ENCODE results near the gene TUB. TPM values are rescaled to one million over a fixed set of nuclear protein-coding genes. Genes with fewer than 3 reads are reported as not detected.

The TUB gene
- total and polyA plus RNA-seq, 2 of the 13 experiments (the other 11 are each of a cell fraction or from before 2014, with no cell fraction given), result 4.3 to 5.6 TPM

GRCh38 chr11:8109675-8110074, 28.7 kb downstream of the TUB start:
- no peak for DNase-seq (ENCODE audit: low spot score)
- TF ChIP-seq FOXO4 (CRISPR knock-in tag; conservative IDR thresholded peaks at IDR 0.05) (no peak), XBP1 (CRISPR knock-in tag; IDR thresholded peaks at IDR 0.05) (no peak), EED (CRISPR knock-in tag; IDR thresholded peaks at IDR 0.05) (no peak), KLF13 (CRISPR knock-in tag; IDR thresholded peaks at IDR 0.05) (no peak), NR2C2 (CRISPR knock-in tag; IDR thresholded peaks at IDR 0.05; ENCODE audit: borderline replicate concordance) (no peak), DNMT1 (CRISPR knock-in tag; IDR thresholded peaks at IDR 0.05) (no peak), CREM (IDR thresholded peaks at IDR 0.05) (no peak), CREM (CRISPR knock-in tag; IDR thresholded peaks at IDR 0.05) (no peak), ARNT2 (CRISPR knock-in tag; IDR thresholded peaks at IDR 0.05; ENCODE audit: low read depth) (no peak), ZNF776 (CRISPR knock-in tag; IDR thresholded peaks at IDR 0.05) (no peak), ZNF503 (CRISPR knock-in tag; IDR thresholded peaks at IDR 0.05) (no peak)
- TF ChIP-seq, protein P1, sequence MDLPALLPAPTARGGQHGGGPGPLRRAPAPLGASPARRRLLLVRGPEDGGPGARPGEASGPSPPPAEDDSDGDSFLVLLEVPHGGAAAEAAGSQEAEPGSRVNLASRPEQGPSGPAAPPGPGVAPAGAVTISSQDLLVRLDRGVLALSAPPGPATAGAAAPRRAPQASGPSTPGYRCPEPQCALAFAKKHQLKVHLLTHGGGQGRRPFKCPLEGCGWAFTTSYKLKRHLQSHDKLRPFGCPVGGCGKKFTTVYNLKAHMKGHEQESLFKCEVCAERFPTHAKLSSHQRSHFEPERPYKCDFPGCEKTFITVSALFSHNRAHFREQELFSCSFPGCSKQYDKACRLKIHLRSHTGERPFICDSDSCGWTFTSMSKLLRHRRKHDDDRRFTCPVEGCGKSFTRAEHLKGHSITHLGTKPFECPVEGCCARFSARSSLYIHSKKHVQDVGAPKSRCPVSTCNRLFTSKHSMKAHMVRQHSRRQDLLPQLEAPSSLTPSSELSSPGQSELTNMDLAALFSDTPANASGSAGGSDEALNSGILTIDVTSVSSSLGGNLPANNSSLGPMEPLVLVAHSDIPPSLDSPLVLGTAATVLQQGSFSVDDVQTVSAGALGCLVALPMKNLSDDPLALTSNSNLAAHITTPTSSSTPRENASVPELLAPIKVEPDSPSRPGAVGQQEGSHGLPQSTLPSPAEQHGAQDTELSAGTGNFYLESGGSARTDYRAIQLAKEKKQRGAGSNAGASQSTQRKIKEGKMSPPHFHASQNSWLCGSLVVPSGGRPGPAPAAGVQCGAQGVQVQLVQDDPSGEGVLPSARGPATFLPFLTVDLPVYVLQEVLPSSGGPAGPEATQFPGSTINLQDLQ (CRISPR knock-in tag; IDR thresholded peaks at IDR 0.05), result no peak
- H4K20me1 ChIP-seq (ENCODE audit: insufficient read depth, low read length), result no peaks in the 10 kb centered on the region
- no peak overlapping the region for H3K9ac ChIP-seq (ENCODE audit: insufficient read depth, low read depth, low read length)
- POLR2A ChIA-PET, result no interaction called here
- FAIRE-seq, result no peak
- in situ Hi-C loops (cut with HindIII; ENCODE audit: extremely low pct_ligation_motif_present, low pct_unique_long_range_greater_than_20kb), result no loop called here
- H3K4me2 ChIP-seq (ENCODE audit: low read depth, low read length), result no peak overlapping the region
- no peaks in the 10 kb centered on the region for H3K79me2 ChIP-seq (ENCODE audit: insufficient read depth, low read length)
- peaks cover 7% of the 10 kb centered on the region for H3K4me1 ChIP-seq (ENCODE audit: insufficient read depth, low read length)
- intact Hi-C loops (cut with micrococcal nuclease; ENCODE audit: unreplicated experiment), result no loop called here
- no peak; the same call in 1 of the 3 replicates for ATAC-seq
- no TSS peak for BruUV-seq (replicated peaks)
- CTCF ChIA-PET (ENCODE audit: low intra/inter-chr PET ratio, low total read pairs), result no interaction called here
- H3K4me3 ChIP-seq (replicated peaks in 1 of 3; ENCODE audit: insufficient read depth in 1 of 3, low read depth in 2 of 3, low read length in 3 of 3), result no peak overlapping the region
- no peak overlapping the region for H3K27ac ChIP-seq (ENCODE audit: extremely low read length, insufficient read depth, low read length)
- no peaks in the 10 kb centered on the region; a peak in 1 of 5 replicates for H3K27me3 ChIP-seq (ENCODE audit: control insufficient read depth in 1 of 2, insufficient read depth in 2 of 2, low read length in 2 of 2)
- H2AFZ ChIP-seq (ENCODE audit: low read length), result no peak overlapping the region
- H3K36me3 ChIP-seq (replicated peaks in 1 of 2; ENCODE audit: control insufficient read depth in 1 of 2, insufficient read depth in 2 of 2, low read length in 2 of 2), result no peaks in the 10 kb centered on the region
- H3K9me3 ChIP-seq (ENCODE audit: low read length), result no peaks in the 10 kb centered on the region

All from HepG2 (cell line).